Measurements from ENCODE around the gene NEK6.
A peak's percentile ranks its signal among the peaks of the same experiment; 100 is the strongest.

Gene NEK6

DNA sequence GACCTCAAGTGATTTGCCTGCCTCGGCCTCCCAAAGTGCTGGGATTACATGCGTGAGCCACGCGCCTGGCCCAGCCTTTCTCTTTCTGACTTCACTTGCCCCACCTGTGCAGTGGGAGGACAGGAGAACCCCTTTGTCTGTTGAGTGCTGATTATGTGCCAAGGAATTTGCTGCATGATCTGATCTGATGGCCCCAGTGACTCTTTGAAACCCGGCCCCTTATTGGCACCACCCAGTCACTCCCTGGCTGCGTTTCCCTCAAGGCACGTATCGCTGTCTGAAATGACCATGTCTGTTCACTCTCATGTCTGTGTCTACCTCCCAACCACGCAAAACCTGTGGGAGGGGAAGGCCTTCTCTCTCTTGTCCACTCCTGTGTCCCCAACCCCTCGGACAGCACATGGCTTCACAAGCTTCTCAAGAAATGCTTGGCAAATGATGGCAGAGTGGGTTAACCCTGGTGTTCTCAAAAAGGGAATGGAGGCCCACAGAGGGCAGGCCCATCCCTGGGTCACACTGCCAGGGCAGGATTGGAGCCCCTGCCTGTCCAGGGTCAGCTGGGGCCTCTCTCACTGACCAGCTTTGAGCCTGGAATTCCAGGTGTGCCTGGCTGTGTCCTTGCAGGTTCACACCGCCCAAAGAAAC lies 21.9 kb downstream of the NEK6 start:
- DNase-seq (ENCODE audit: low read depth in 3 of 3) = no peak

DNA sequence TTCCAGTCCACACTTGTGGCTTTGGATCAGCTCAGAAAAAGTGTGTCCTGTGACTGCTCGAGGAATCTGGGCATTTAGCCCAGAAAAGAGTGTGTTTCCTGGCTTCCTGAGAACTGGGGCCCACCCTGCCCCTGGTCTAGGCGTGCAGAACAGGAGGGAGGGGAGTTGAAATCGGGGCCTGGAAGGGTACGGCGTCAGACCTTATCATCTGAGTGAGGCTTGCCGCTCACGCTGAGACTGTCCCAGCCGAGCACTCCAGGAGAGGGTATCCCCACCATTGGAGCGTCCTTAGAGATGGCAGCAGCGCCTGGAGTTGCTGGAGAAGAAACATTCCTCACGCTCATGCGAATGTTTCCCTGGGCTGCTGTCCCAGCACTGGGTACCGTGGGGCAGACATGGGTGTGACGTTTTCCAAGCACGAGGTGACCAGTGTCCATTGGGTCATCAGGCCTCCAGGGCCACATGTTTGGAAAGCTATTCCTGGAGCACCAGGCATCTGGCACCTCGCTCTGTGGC lies 22.5 kb downstream of the NEK6 start:
- no peak for DNase-seq (ENCODE audit: low read depth in 3 of 3)

DNA sequence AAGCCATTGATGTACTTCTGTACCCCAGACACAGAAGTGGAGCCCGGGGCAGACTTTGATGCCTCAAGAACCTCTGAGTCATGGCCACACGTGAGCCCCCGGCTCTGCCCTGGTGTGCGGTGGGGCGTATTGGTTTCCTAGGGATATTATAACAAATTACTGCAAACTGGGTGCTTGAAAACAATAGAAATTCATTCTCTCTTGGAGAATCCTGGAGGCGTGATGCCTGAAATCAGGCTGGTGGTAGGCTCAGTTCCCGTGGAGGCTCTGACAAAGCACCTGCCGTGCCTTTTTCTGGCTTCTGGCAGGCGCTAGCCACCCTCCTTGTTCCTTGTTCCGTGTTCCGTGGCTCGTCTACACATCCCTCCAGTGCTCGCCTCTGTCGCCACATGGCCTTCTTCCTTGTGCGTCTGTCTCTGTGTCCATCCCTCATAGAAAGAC lies 24.2 kb downstream of the NEK6 start:
- no peak for DNase-seq (ENCODE audit: low read depth in 3 of 3)

DNA sequence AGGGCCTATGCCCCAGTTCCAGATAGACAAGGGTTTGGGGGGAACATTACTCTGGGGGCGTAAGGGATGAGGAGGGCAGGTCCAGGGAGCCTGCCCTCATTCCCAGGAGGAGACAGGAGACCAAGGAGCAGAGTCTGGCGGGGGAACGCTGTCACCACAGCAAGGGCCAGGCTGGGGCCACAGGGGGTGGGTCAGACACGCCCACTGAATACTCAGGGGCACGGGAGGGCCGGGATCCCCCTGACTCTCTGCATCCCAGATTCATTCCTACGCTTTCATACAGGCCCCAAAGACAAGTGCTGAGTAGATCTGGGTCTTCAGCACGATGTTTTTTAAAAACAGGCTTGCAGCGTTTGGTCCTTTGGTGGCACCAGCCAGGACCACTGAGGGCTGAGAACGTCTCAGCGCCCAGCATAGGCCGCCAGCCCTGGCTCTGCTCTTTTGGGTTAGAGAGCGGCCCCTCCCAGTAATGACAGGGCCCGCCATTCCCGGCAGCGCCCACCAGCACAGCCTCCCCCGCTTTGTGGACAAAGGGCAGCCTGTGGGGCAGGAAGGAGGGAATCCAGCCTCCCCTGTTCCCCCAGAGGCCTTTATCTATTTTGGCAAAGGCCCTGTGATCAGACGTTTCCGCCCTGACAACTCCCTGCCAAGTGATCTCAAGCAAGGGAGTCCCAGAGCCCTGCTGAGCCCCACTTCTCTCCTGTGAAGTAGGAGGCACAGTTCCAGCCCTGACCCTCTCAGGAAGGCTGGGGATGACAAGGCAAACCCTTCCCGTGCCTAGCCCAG lies 24.9 kb downstream of the NEK6 start:
- no peak for DNase-seq (ENCODE audit: low read depth in 3 of 3)

DNA sequence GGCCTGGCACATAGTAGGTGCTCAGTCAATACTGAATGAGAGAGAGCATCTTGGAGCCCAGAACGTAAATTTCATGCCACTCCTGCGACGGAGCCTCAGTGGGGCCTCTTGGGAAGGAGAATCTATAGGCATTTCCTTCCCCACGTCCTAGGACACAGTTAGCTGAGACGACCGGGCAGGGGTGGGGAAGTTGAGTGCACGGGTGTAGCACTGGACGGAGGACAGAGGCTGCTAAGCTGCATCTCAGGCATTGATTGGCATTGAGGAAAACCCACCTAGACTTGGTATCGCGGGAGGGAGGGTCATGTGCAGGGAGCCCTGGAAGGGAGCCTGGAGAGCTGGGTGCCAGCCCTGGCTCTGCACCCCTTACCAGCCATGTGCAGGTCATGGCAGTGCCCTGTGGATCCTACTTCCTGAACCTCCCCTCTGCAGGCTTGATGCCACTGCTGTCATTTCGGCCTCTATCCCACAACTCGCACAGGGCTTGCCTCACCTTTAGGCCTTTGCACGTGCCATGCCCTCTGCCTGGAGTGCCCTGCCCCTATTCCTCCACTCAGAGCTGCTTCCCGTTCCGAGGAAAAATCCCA lies 25.6 kb downstream of the NEK6 start:
- no peak for DNase-seq (ENCODE audit: low read depth in 3 of 3)

DNA sequence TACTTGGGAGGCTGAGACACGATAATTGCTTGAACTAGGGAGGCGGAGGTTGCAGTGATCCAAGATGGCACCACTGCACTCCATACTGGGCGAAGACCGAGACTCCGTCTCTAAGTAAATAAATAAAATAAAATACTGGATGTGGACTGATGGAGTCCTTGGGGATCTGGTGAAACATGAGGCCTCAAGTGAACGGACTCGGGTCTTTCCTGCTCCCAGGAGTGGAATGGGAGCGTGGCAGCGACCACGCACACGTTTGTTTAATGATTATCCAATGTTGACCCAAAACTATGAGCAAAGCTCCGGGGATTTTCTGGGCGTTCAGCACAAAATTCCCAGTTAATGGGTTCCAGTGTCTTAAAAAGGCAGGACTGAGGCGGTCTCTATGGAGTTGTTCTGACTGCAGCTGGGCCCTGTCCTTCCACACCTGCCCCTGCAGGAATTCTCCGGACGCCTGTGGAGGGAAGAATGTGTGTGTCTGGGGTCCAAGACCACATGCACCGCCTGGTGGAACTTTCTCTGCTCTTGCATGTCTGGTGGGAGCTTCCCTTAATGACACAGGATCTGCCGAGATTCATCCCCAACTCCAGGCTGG lies 26.6 kb downstream of the NEK6 start:
- DNase-seq (ENCODE audit: low read depth in 3 of 3) = no peak

DNA sequence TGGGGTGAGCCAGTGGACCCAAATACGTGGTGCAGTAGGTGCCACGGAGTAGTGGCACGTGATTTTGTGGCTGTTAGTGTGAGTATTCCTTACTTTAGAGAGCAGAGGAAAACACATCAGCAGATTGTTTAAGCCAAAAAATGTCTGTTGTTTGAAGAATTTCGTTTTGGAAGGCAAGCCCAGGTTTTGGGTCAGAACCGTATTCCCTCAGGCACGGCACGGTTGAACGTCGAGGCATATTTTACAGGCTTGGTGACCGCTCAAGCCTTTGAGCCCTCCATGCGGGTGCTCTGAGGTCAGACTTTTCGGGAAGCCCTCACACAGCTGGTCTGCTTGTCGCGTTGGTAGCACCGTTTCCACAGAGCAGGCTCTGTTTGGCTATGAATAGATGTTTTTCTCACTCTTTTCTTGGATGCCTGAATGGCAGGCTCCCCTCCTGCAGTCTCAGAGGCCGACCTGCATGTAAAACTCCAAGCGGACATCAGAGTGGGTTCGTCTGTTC lies 27.2 kb downstream of the NEK6 start:
- DNase-seq (ENCODE audit: low read depth in 3 of 3) = no peak

DNA sequence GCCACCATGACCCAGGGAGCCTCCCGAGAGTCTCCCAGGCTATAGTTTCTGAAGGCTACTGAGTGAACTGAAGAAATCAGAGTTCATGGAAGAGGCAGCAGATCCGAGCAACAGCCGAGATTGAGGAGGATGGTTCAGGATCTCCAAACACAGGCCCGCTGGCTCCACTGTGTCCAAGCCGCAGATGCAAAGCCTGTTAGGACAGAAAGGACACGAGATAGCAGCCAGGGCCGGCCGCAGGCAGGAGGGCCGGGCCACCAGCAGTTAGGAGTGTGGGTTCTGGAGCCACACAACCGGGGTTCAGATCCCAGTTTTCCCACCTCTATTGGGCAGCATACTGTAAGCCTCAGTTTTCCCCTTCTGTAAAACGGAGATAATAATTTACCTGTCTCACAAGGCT lies 27.7 kb downstream of the NEK6 start:
- DNase-seq (ENCODE audit: low read depth in 3 of 3) = no peak

DNA sequence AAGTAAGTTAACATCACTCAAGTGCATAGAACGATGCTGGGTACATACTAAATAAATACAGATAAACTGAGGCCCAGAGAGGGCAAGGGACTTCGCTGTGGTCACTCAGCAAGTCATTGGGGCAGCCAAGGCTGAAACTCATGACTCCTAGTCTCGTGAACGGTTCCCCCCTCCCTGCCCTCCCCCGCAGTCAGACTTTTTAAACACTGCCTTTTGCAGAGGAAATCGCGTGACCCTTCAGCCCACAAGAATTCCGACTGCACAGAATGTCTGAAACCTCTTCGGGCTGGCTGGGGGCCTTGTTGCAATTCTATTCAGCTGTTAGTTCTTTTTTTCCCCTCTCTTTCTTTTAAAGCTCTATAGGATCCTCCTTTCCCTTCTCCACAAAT lies 28.1 kb downstream of the NEK6 start:
- peak; percentile 20 to 26 (median 20) for DNase-seq (ENCODE audit: low read depth in 3 of 3)

DNA sequence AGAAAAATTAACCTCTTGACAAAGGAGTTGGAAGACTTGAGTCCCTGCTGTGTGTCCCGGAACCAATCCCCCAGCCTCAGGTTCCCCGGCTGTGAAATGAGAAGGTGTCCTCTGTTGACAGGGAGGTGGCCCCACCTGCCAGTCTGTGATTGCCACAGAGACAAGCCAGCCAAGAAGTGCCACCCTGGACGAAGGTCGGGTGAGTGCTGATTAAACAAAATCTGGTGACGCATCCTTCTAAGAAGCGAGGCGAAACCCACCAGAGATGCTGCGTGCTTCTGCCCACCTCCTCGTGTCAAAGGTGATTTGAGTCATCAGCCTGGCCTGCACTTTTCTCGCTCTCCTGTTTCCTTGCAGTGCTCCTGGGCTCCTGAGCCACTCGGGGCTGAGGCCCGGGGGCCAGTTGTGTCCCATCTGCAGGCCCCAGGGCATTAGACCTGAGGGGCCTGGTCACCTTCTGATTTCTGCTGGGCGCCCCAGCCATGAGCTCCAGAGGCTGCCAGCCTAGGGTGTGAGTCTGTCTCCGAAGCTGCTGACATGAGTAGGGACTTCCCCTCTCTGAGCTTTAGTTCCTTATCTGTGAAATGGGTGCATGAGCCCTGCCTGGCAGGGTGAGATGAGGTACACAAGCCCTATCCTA lies 28.7 kb downstream of the NEK6 start:
- peak; percentile 29 to 59 (median 47) for DNase-seq (ENCODE audit: low read depth in 3 of 3)

DNA sequence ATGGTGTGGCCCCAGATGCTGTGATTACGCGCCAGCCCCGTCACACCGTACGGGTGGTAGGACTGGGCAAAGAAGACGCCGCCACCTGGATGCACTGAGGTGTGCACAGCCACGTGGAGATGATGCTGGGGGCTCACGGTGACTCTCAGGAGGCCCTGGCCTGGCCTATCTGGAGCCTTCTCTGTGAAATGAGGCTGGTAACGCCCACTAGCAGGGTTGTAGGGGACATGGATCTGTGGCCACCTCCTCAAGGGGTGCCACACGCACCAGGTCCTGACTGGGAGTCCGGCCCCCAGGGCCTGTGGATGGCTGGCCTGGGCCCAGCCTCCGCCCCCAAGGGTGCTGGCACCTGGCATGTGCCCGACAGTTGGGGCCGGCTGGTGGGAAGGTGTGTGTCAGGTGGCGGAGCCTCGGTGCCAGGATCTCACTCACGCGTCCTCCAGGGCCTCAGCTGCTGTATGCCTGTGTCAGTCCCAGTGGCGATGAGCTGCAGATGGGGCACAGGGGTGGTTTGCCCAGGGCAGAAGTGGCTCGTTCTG lies 32.4 kb downstream of the NEK6 start:
- no peak for DNase-seq (ENCODE audit: low read depth in 3 of 3)

DNA sequence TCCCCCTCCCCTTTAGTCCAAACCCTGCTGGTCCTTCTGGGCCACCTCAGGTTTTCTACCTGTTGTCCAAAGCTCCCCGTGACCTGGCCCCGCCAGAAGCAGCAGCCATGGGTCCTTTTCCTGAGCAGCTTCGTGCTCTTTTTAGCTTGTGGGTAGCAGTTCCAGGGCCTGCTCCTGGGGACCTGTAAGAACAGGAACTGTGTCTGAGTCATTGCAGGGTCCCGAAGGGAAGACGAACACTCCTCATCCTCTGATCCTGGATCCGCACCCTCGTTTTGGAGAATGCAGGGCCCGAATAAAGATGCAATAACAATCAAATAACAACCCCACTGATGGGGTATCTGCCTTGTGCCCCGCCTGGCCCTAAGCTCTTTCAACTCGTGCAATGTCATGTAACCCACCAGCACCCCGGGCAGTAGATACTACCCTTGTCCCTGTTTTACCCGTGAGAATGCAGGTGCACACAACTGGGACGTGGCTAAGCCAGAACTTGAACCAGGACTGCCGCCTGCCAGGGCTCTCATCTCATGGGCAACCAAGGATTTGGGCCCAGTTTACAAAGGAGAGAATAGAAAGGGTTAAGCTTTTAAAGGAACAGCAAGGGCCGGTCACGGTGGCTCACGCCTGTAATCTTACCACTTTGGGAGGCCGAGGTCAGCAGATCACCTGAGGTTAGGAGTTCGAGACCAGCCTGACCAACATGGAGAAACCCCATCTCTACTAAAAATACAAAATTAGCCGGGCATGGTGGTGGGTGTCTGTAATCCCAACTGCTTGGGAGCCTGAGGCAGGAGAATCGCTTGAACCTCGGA lies 33.2 kb downstream of the NEK6 start:
- DNase-seq (ENCODE audit: low read depth in 3 of 3) = no peak

DNA sequence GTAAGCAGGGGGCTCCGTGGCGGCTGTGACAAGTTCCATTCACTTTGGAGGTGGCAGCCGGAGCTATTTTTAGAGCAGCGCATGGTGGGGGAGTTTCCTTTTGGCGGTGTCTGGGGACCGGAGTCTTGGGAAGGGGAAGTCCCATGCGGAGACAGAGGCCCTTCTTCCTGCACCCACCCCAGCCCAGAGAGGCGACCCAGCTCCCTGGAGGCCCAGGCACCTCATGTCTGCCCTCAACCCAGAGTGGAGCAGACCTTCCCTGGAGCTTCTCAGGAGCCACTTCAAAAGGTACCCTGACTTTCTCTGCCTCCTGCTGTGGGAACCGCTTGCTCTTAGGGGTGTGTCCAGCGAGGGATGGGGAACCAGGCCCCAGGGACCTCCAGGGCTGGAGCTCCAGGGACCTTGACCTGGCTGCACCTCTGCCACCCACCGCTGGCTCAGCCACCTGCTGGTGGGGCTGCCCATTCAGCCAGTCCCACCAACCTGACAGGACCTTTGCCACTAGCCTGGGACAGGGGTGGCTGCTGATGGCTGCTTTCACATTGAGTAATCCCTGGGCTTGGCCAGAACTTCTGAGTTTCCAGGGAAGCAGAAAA lies 34.1 kb downstream of the NEK6 start:
- peak; percentile 9 to 28 (median 10) for DNase-seq (ENCODE audit: low read depth in 3 of 3)

DNA sequence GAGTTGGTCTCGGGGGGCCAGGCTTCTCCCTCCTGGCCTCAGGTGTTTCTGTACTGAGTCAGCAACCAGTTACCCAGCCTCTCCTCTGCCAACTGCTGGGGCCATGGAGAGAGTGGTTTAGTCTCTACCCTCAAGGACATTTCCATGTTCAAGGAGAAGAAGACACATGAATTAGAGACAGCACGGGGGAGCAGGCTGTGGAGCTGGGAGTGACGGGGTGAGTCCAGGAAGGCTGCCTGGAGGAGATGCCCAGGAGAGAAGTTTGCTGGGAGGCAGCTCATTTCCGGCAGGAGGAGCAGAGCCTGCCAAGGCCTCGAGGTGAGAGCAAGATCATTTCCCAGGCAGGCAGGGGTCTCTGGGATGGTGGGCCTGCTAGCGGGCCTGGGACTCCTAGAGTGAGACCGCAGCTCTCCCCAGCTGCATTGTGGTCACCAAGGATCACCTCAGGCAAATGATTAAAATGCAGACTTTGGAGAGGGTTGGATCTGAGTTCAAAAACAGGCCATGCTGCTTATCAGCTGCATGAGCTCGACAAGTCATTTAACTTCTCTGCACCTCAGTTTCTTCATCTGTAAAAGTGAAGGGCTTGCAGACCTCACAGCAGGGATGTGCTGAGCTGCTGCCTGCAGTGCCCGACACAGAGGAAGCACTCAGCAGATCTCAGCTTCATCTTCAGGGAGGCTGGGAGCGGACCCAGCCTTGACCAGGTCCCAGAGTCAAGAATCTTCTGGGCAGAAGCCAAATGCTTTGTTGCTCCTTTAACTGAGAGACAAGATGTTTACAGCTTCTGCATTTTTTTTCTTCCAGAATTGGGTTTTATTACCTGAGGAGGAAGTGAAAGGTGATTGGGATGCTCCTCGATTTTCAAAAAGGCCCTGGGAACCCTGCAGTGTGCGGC lies 35.2 kb downstream of the NEK6 start:
- no peak for DNase-seq (ENCODE audit: low read depth in 3 of 3)

DNA sequence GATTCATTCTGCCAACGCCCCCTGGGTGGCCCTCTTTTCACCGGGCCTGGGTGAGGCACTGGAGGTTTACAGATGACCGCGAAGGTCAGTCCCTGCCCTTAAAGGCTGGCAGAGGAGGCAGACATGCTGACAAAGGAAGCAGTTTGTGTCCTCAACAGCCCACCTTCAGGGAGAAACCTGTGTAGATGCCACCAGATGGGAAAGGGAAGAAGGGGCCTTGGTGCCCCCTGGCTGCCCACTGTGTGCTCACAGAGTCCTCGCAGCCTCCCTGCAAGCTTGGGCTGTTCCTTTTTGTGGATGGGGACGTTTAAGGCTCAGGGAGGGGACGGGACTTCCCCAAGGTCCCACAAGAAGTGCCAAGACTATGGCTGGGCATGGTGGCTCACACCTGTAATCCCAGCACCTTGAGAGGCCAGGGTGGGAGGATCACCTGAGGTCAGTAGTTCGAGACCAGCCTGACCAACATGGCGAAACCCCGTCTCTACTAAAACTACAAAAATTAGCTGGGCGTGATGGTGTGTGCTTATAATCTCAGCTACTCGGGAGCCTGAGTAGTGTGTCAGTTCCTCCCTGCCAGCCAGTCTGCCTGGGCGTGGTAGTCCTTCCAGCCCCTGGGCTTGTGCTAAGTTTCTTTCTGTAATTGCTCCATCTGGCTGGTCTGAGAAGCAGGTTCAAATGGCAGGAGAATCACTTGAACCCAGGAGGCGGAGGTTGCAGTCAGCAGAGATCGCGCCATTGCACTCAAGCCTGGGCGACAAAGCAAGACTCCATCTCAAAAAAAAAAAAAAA lies 36.2 kb downstream of the NEK6 start:
- DNase-seq (ENCODE audit: low read depth in 3 of 3) = no peak

DNA sequence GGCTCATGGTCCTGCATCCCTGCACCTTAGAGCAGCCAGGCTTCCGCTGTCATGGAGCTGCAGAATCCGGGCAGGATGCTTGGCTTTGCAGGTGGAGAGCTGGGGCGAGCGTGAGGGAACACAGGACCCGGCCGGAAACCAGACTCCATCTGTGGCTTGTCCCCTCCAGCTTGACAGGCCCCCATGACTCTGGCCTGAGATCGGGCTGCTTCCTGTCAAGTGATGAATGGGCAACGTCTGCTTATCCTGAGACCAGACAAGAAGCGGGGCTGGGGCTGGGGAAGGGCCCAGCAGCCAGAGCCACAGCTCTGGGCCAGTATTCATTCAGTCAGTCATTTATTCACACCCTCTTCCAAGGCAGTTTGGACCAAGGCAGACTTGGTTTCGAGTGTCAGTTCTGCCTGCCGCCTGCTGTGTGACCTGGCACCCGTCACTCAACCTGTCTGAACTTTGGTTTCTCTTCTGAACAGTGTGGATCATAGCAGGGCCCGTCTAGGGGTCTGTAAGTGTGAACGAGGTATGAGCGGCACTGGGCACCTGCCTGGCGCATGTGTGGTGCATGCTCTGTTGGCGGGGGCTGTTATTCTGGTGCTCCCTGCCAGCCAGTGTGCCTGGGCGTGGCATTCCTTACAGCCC lies 37.5 kb downstream of the NEK6 start:
- no peak for DNase-seq (ENCODE audit: low read depth in 3 of 3)

DNA sequence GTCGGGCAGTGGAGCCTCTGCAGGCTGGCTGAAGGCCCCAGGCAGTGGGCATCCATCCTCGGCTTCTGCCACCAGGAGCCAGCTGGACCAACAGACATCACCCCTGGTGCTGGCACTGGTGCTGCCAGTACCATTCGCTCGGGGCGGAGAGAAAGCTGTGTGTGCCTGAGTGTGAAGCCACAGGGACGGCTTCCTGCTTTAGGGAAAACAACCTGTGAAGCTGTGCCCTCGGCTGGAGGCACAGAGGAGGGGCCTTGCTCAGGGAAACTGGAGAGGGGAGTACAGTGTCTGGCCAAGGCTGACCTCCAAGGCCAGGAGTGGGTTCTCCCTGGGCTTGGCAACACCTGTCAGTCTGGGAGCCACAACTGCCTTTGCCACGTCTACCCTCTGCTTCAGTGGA lies 38.3 kb downstream of the NEK6 start:
- no peak for DNase-seq (ENCODE audit: low read depth in 3 of 3)
